ENCODE results near the gene SRXN1. TPM values are rescaled to one million over a fixed set of nuclear protein-coding genes. Genes with fewer than 3 reads are reported as not detected.
"Not testable (repeated sequence)": the region's sequence is repeated elsewhere in the genome, so short reads cannot be mapped to it uniquely, and the experiment has no call there.

SRXN1 gene
- total RNA-seq, 1 donor from 2014 or later, result 17.7 TPM

GRCh38 chr20:642398-643174 lies 10.4 kb downstream of the SRXN1 start:
- peak overlapping the region; percentile 66 for H2AFZ ChIP-seq (ENCODE audit: low read depth, low read length)
- Mint-ChIP-seq H3K9me3 (ENCODE audit: unreplicated experiment) (peaks cover 3% of the 10 kb centered on the region), H3K4me1 (ENCODE audit: low read depth, unreplicated experiment) (no peaks in the 10 kb centered on the region), H3K27me3 (ENCODE audit: low read depth, unreplicated experiment) (peaks cover 15% of the 10 kb centered on the region), H3K27ac (ENCODE audit: unreplicated experiment) (no peak overlapping the region), H3K36me3 (ENCODE audit: low read depth, unreplicated experiment) (peaks cover 10% of the 10 kb centered on the region), H3K4me3 (ENCODE audit: unreplicated experiment) (no peak overlapping the region)
- TF ChIP-seq CTCF (IDR thresholded peaks at IDR 0.05; ENCODE audit: insufficient read depth, low read depth, low read length), result no peak
- peak; percentile 31 for TF ChIP-seq EZH2 (IDR thresholded peaks at IDR 0.05; ENCODE audit: insufficient read depth, low read length)
- H4K20me1 ChIP-seq (ENCODE audit: insufficient read depth, low read length), result peaks cover 24% of the 10 kb centered on the region
- peak overlapping the region; percentile 14 for H3K9ac ChIP-seq (ENCODE audit: low read length)
- H3K36me3 ChIP-seq (ENCODE audit: insufficient read depth, low read length), result peaks cover 9% of the 10 kb centered on the region
- H3K4me3 ChIP-seq (ENCODE audit: insufficient read depth, low read depth, low read length), result no peak overlapping the region
- peak overlapping the region; percentile 67 for H3K4me2 ChIP-seq (ENCODE audit: low read length)
- no peak for FAIRE-seq
- no peaks in the 10 kb centered on the region for H3K9me3 ChIP-seq (ENCODE audit: insufficient read depth, low read depth, low read length)
- no peaks in the 10 kb centered on the region for H3K27me3 ChIP-seq (ENCODE audit: insufficient read depth, low read length)
- H3K4me1 ChIP-seq (ENCODE audit: insufficient read depth, low read length), result no peaks in the 10 kb centered on the region
- no peak overlapping the region for H3K27ac ChIP-seq (ENCODE audit: low read depth, low read length)
- DNase-seq (ENCODE audit: low read depth), result no peak
- peaks cover 10% of the 10 kb centered on the region for H3K79me2 ChIP-seq (ENCODE audit: insufficient read depth, low read length)

GRCh38 chr20:642013-642397 lies 11.0 kb downstream of the SRXN1 start:
- H3K27me3 Mint-ChIP-seq (ENCODE audit: low read depth, unreplicated experiment), result peaks cover 20% of the 10 kb centered on the region
- not testable (repeated sequence) for FAIRE-seq; H3K4me1 ChIP-seq (ENCODE audit: insufficient read depth, low read length); H3K9me3 Mint-ChIP-seq (ENCODE audit: unreplicated experiment); H3K4me3 ChIP-seq (ENCODE audit: insufficient read depth, low read depth, low read length); H3K4me3 Mint-ChIP-seq (ENCODE audit: unreplicated experiment); H2AFZ ChIP-seq (ENCODE audit: low read depth, low read length); H3K79me2 ChIP-seq (ENCODE audit: insufficient read depth, low read length); H3K4me2 ChIP-seq (ENCODE audit: low read length); H3K27me3 ChIP-seq (ENCODE audit: insufficient read depth, low read length); H3K27ac Mint-ChIP-seq (ENCODE audit: unreplicated experiment); DNase-seq (ENCODE audit: low read depth); H3K27ac ChIP-seq (ENCODE audit: low read depth, low read length); H3K36me3 Mint-ChIP-seq (ENCODE audit: low read depth, unreplicated experiment); H3K36me3 ChIP-seq (ENCODE audit: insufficient read depth, low read length); H3K9me3 ChIP-seq (ENCODE audit: insufficient read depth, low read depth, low read length); H3K4me1 Mint-ChIP-seq (ENCODE audit: low read depth, unreplicated experiment); H3K9ac ChIP-seq (ENCODE audit: low read length)
- peaks cover 18% of the 10 kb centered on the region for H4K20me1 ChIP-seq (ENCODE audit: insufficient read depth, low read length)

- TF ChIP-seq CTCF (IDR thresholded peaks at IDR 0.05; ENCODE audit: insufficient read depth, low read depth, low read length) (no peak), EZH2 (IDR thresholded peaks at IDR 0.05; ENCODE audit: insufficient read depth, low read length) (no peak)
- H3K4me3 ChIP-seq (ENCODE audit: insufficient read depth, low read depth, low read length), result no peak overlapping the region
- Mint-ChIP-seq H3K9me3 (ENCODE audit: unreplicated experiment) (peaks cover 3% of the 10 kb centered on the region), H3K4me1 (ENCODE audit: low read depth, unreplicated experiment) (no peaks in the 10 kb centered on the region), H3K36me3 (ENCODE audit: low read depth, unreplicated experiment) (peaks cover 1% of the 10 kb centered on the region), H3K27me3 (ENCODE audit: low read depth, unreplicated experiment) (peaks cover 21% of the 10 kb centered on the region), H3K27ac (ENCODE audit: unreplicated experiment) (no peak overlapping the region), H3K4me3 (ENCODE audit: unreplicated experiment) (no peak overlapping the region)
- no peak overlapping the region for H3K9ac ChIP-seq (ENCODE audit: low read length)
- H3K27me3 ChIP-seq (ENCODE audit: insufficient read depth, low read length), result peaks cover 2% of the 10 kb centered on the region
- H3K9me3 ChIP-seq (ENCODE audit: insufficient read depth, low read depth, low read length), result no peaks in the 10 kb centered on the region
- H3K27ac ChIP-seq (ENCODE audit: low read depth, low read length), result no peak overlapping the region
- FAIRE-seq, result no peak
- peaks cover 13% of the 10 kb centered on the region for H4K20me1 ChIP-seq (ENCODE audit: insufficient read depth, low read length)
- no peak overlapping the region for H3K4me2 ChIP-seq (ENCODE audit: low read length)
- H2AFZ ChIP-seq (ENCODE audit: low read depth, low read length), result no peak overlapping the region
- no peaks in the 10 kb centered on the region for H3K79me2 ChIP-seq (ENCODE audit: insufficient read depth, low read length)
- H3K4me1 ChIP-seq (ENCODE audit: insufficient read depth, low read length), result no peaks in the 10 kb centered on the region
- no peak for DNase-seq (ENCODE audit: low read depth)
- no peaks in the 10 kb centered on the region for H3K36me3 ChIP-seq (ENCODE audit: insufficient read depth, low read length)
These were observed 11.5 kb downstream of the SRXN1 start for GRCh38 chr20:641516-641875.
